Vagina (tissue), 2 donors: ENCODE measurements around the gene PSMD1. TPM values are rescaled to one million over a fixed set of nuclear protein-coding genes. Genes with fewer than 3 reads are reported as not detected.

Experiments used
- DNase-seq, 2 donors: peaks; one replicate each; pipeline ENCODE4 v3.0.0-alpha.2; 2017; ENCODE audit errors: extremely low spot score in 2 of 2
- H3K27ac ChIP-seq: fragments of 200-600 bp; sonication (generic); one replicate; pipeline ENCODE4 v1.5.1; 2019
- H3K27me3 ChIP-seq: fragments of 200-600 bp; sonication (generic); one replicate; pipeline ENCODE4 v1.5.1; 2019
- H3K36me3 ChIP-seq, 2 donors: fragments of 200-600 bp; sonication (generic); one replicate each; pipeline ENCODE4 v1.5.1; 2017 to 2019
- H3K4me1 ChIP-seq: fragments of 200-600 bp; sonication (generic); one replicate; pipeline ENCODE4 v1.5.1; 2019
- H3K4me3 ChIP-seq, 2 donors: fragments of 200-600 bp; sonication (generic); 1 replicate in 1 of 2; 2 replicates in 1 of 2; pipeline ENCODE4 v1.5.1; 2016 to 2019
- H3K9me3 ChIP-seq: fragments of 200-600 bp; sonication (generic); one replicate; pipeline ENCODE4 v1.5.1; 2019
- CTCF ChIP-seq, 3 experiments: fragments of 450-650 bp in 2 of 3; fragments of 200-600 bp in 1 of 3; sonication (generic) in 1 of 3; IDR thresholded peaks; one replicate each; pipeline ENCODE4 v1.5.1; 2017 to 2019; ENCODE audit warnings: antibody characterized with exemption in 3 of 3, mild to moderate bottlenecking in 2 of 3, moderate library complexity in 2 of 3
- POLR2A ChIP-seq, 2 donors: fragments of 450-650 bp; IDR thresholded peaks; one replicate each; pipeline ENCODE4 v1.6.1; 2017; ENCODE audit warnings: antibody characterized with exemption in 2 of 2, mild to moderate bottlenecking in 2 of 2, moderate library complexity in 2 of 2
- POLR2AphosphoS5 ChIP-seq, 2 donors: sonication (generic); formaldehyde crosslinking; IDR thresholded peaks; one replicate each; pipeline ENCODE4 v1.9.0; 2017; ENCODE audit warnings: antibody characterized with exemption in 2 of 2, mild to moderate bottlenecking in 2 of 2, low read depth in 1 of 2; ENCODE audit not compliant: insufficient read depth in 1 of 2
- intact Hi-C: fragments of 100-400 bp; cut with DNase I; formaldehyde crosslinking; loops from one replicate; pipeline ENCODE4 v1.15.1; 2023
- total RNA-seq: library from RNA; depleted of rRNA; stranded (reverse); fragments of >200 nt; gene quantifications from one replicate; pipeline ENCODE4 v1.2.3, GENCODE V29; 2016

The PSMD1 gene
- total RNA-seq, 1 donor from 2014 or later: 40.5 TPM

- Histone ChIP-seq H3K36me3 (peaks cover 4 to 78% of the 10 kb centered on the region in 2 donors), H3K9me3 (no peaks in the 10 kb centered on the region), H3K4me3 (no peak overlapping the region), H3K27ac (no peak overlapping the region), H3K27me3 (no peaks in the 10 kb centered on the region), H3K4me1 (no peaks in the 10 kb centered on the region)
- TF ChIP-seq POLR2AphosphoS5 (IDR thresholded peaks at IDR 0.05; ENCODE audit: insufficient read depth in 1 of 2, low read depth in 1 of 2): no peak
- TF ChIP-seq CTCF (IDR thresholded peaks at IDR 0.05): no peak
- TF ChIP-seq POLR2A (IDR thresholded peaks at IDR 0.05): no peak
- intact Hi-C loops: no loop called here
- DNase-seq: no peak
These were observed 12.0 kb downstream of the PSMD1 start for GRCh38 chr2:231068525-231069222.

- Histone ChIP-seq H3K9me3 (no peaks in the 10 kb centered on the region), H3K4me3 (no peak overlapping the region), H3K4me1 (no peaks in the 10 kb centered on the region), H3K36me3 (peaks cover 4 to 80% of the 10 kb centered on the region in 2 donors), H3K27me3 (no peaks in the 10 kb centered on the region), H3K27ac (no peak overlapping the region)
- DNase-seq: no peak
- TF ChIP-seq POLR2AphosphoS5 (IDR thresholded peaks at IDR 0.05; ENCODE audit: insufficient read depth in 1 of 2, low read depth in 1 of 2) (no peak), POLR2A (IDR thresholded peaks at IDR 0.05) (no peak), CTCF (IDR thresholded peaks at IDR 0.05) (no peak)
- intact Hi-C loops: no loop called here
These were observed 12.8 kb downstream of the PSMD1 start for GRCh38 chr2:231069379-231070054.

GRCh38 chr2:231084565-231084964, 27.9 kb downstream of the PSMD1 start:
- Histone ChIP-seq H3K27me3 (no peaks in the 10 kb centered on the region), H3K4me1 (no peaks in the 10 kb centered on the region), H3K36me3 (peaks cover 0 to 96% of the 10 kb centered on the region in 2 donors), H3K4me3 (no peak overlapping the region), H3K9me3 (no peaks in the 10 kb centered on the region), H3K27ac (no peak overlapping the region)
- intact Hi-C loops: no loop called here
- DNase-seq: no peak
- TF ChIP-seq POLR2A (IDR thresholded peaks at IDR 0.05): no peak
- no peak for TF ChIP-seq POLR2AphosphoS5 (IDR thresholded peaks at IDR 0.05; ENCODE audit: insufficient read depth in 1 of 2, low read depth in 1 of 2)
- no peak for TF ChIP-seq CTCF (IDR thresholded peaks at IDR 0.05)

- no peak for TF ChIP-seq CTCF (IDR thresholded peaks at IDR 0.05)
- TF ChIP-seq POLR2A (IDR thresholded peaks at IDR 0.05): no peak
- TF ChIP-seq POLR2AphosphoS5 (IDR thresholded peaks at IDR 0.05; ENCODE audit: insufficient read depth in 1 of 2, low read depth in 1 of 2): no peak
- Histone ChIP-seq H3K4me1 (no peaks in the 10 kb centered on the region), H3K27ac (no peak overlapping the region), H3K9me3 (no peaks in the 10 kb centered on the region), H3K27me3 (no peaks in the 10 kb centered on the region), H3K36me3 (peaks cover 0 to 64% of the 10 kb centered on the region in 2 donors), H3K4me3 (no peak overlapping the region)
- intact Hi-C loops: no loop called here
- no peak for DNase-seq
These were observed 32.1 kb downstream of the PSMD1 start for GRCh38 chr2:231088754-231089153.

GRCh38 chr2:231093933-231094332, 37.3 kb downstream of the PSMD1 start:
- Histone ChIP-seq H3K27me3 (no peaks in the 10 kb centered on the region), H3K4me1 (no peaks in the 10 kb centered on the region), H3K36me3 (peaks cover 0 to 45% of the 10 kb centered on the region in 2 donors), H3K9me3 (peaks cover under 1% of the 10 kb centered on the region), H3K4me3 (no peak overlapping the region), H3K27ac (no peak overlapping the region)
- DNase-seq: no peak
- TF ChIP-seq CTCF (IDR thresholded peaks at IDR 0.05) (no peak), POLR2AphosphoS5 (IDR thresholded peaks at IDR 0.05; ENCODE audit: insufficient read depth in 1 of 2, low read depth in 1 of 2) (no peak), POLR2A (IDR thresholded peaks at IDR 0.05) (no peak)
- intact Hi-C loops: no loop called here
